GM12878 (cell line): ENCODE measurements around the gene TCF12. TPM values are rescaled to one million over a fixed set of nuclear protein-coding genes. Genes with fewer than 3 reads are reported as not detected.

Experiments
- ATAC-seq: fragments of 200-7000 bp; cut with Tn5 transposase; 3 replicates; pipeline ENCODE4 v1.9.1; 2020; ENCODE audit warnings: mild to moderate bottlenecking, moderate library complexity
- BruUV-seq: library from RNA; stranded (reverse); fragments of 400-500 nt; replicated peaks from 2 replicates; lab custom pipeline; 2021; lab: Mats Ljungman, UMichigan
- CTCF ChIA-PET: fragments of 300-600 bp; sonication (Branson Sonifier 250); formaldehyde crosslinking; extraction: SDS; loops from one replicate; lab custom pipeline; 2021; ENCODE audit warnings: inconsistent platforms; lab: Yijun Ruan, JAX
- POLR2A ChIA-PET: fragments of 350-600 bp; formaldehyde crosslinking; extraction: SDS; loops from one replicate; lab custom pipeline; 2021; ENCODE audit warnings: inconsistent platforms; lab: Charles Lee
- RAD21 ChIA-PET: fragments of 300-600 bp; sonication (Branson Sonifier 250); formaldehyde crosslinking; loops from one replicate; lab custom pipeline; 2023; ENCODE audit warnings: antibody characterized with exemption; ENCODE audit not compliant: unreplicated experiment; lab: Charles Lee
- SMC1A ChIA-PET: fragments of 300-600 bp; sonication (Branson Sonifier 250); formaldehyde crosslinking; loops from one replicate; lab custom pipeline; 2023; ENCODE audit not compliant: unreplicated experiment, uncharacterized antibody; lab: Charles Lee
- DNase-seq: peaks from one replicate; pipeline ENCODE4 v3.0.0-alpha.2; 2011; ENCODE audit warnings: low read depth, low spot score
- FAIRE-seq: peaks from 3 replicates; lab custom pipeline; 2011; peaks lifted over from hg19 to GRCh38; lab: Jason Lieb, UNC
- H2AFZ ChIP-seq: 2 replicates; pipeline ENCODE4 v1.6.0; 2011; ENCODE audit warnings: low read depth, low read length, control low read depth; ENCODE audit not compliant: control insufficient read depth
- H3K27ac ChIP-seq: 2 replicates; pipeline ENCODE4 v1.5.1; 2011; ENCODE audit warnings: control low read depth; ENCODE audit not compliant: control insufficient read depth, insufficient read depth
- H3K27me3 ChIP-seq, 2 experiments: replicated peaks in 1 of 2; 2 replicates each; pipeline versions ENCODE4 v1.6.0 to v1.6.1; 2011; ENCODE audit warnings: low read length in 1 of 2; ENCODE audit not compliant: control insufficient read depth in 2 of 2, insufficient read depth in 2 of 2
- H3K36me3 ChIP-seq, 2 experiments: 2 replicates each; pipeline ENCODE4 v1.5.1; 2011; ENCODE audit warnings: low read length in 1 of 2; ENCODE audit not compliant: control insufficient read depth in 2 of 2, insufficient read depth in 2 of 2
- H3K4me1 ChIP-seq: 2 replicates; pipeline ENCODE4 v1.6.1; 2011; ENCODE audit warnings: mild to moderate bottlenecking, low read length, moderate library complexity, mixed read lengths; ENCODE audit not compliant: control insufficient read depth, insufficient read depth
- H3K4me2 ChIP-seq: 2 replicates; pipeline ENCODE4 v1.6.0; 2011; ENCODE audit warnings: control low read depth; ENCODE audit not compliant: control insufficient read depth, insufficient read depth
- H3K4me3 ChIP-seq: fragments of 200-600 bp; sonication (generic); 2 replicates; pipeline ENCODE4 v1.5.1; 2016
- H3K79me2 ChIP-seq: 2 replicates; pipeline ENCODE4 v1.6.0; 2011; ENCODE audit warnings: low read length; ENCODE audit not compliant: control insufficient read depth, insufficient read depth
- H3K9ac ChIP-seq: 2 replicates; pipeline ENCODE4 v1.8.0; 2011; ENCODE audit warnings: low read length, control low read depth, mixed read lengths; ENCODE audit not compliant: control insufficient read depth, insufficient read depth
- H3K9me3 ChIP-seq: replicated peaks from 3 replicates; pipeline ENCODE4 v1.5.1; 2011; ENCODE audit warnings: mild to moderate bottlenecking, low read length; ENCODE audit not compliant: control insufficient read depth, insufficient read depth
- H4K20me1 ChIP-seq: 2 replicates; pipeline ENCODE4 v1.6.0; 2011; ENCODE audit not compliant: control insufficient read depth, insufficient read depth
- CBFB ChIP-seq: IDR thresholded peaks from 2 replicates; pipeline ENCODE4 v1.6.1; 2016; ENCODE audit warnings: antibody characterized with exemption, low read depth
- CUX1 ChIP-seq: IDR thresholded peaks from 2 replicates; pipeline ENCODE4 v1.6.1; 2012; ENCODE audit warnings: improper control_type of control experiment, low read depth, low read length; ENCODE audit not compliant: insufficient replicate concordance
- SMC3 ChIP-seq: IDR thresholded peaks from 2 replicates; pipeline ENCODE4 v1.6.1; 2011; ENCODE audit warnings: low read length, improper control_type of control experiment, borderline replicate concordance
- ZNF217 ChIP-seq: fragments of 450-650 bp; IDR thresholded peaks from 2 replicates; pipeline ENCODE4 v1.6.1; 2017; ENCODE audit warnings: antibody characterized with exemption, mild to moderate bottlenecking
- WGBS: methylation state at CpG from one replicate; pipeline ENCODE4 v1.1.6; 2016; ENCODE audit warnings: low lambda C conversion rate; ENCODE audit not compliant: insufficient replicate concordance, insufficient coverage; ENCODE audit errors: missing lambda C conversion rate; 5-methylcytosine and 5-hydroxymethylcytosine counted together
- in situ Hi-C: fragments of 300-500 bp; cut with MboI; formaldehyde crosslinking; loops from 9 replicates; pipeline ENCODE4 v1.14.3; 2018; ENCODE audit warnings: mixed read lengths
- intact Hi-C: fragments of 100-400 bp; cut with micrococcal nuclease; formaldehyde crosslinking; loops from one replicate; pipeline ENCODE4 v1.14.2; 2022; ENCODE audit not compliant: unreplicated experiment
- polyA plus RNA-seq, 11 experiments: library from polyadenylated mRNA; depleted of rRNA in 4 of 11; unstranded in 6 of 11; stranded (reverse) in 5 of 11; fragments of >200 nt; fragmentation: Nextera tagmentation in 4 of 11; fragmentation: Illumina TruSeq in 1 of 11; extraction: Ambion mirVana in 4 of 11; extraction: Trizol in 1 of 11; gene quantifications; 1 replicate in 1 of 11; 2 replicates in 10 of 11; pipeline versions ENCODE4 v1.2.1 to v1.2.3, GENCODE V29; 2011 to 2016; ENCODE audit warnings: inconsistent platforms in 2 of 11, missing spikeins in 2 of 11, low read depth in 1 of 11
- total RNA-seq, 4 experiments: library from RNA; depleted of rRNA in 3 of 4; stranded (reverse); fragments of >200 nt in 3 of 4; fragmentation: Illumina TruSeq in 1 of 4; extraction: Trizol in 1 of 4; gene quantifications; 2 replicates each; pipeline versions ENCODE4 v1.2.1 to v1.2.3, GENCODE V29; 2013 to 2021

Gene TCF12
- total and polyA plus RNA-seq, 10 of the 15 experiments (the other 5 are each of a cell fraction or from before 2014, with no cell fraction given), result 8.2 to 70.9 (median 49.5) TPM

GRCh38 chr15:56980473-56980872, 62.0 kb downstream of the TCF12 start:
- no peak for ATAC-seq
- POLR2A ChIA-PET, result no interaction called here
- Histone ChIP-seq H3K27me3 (no peaks in the 10 kb centered on the region), H3K79me2 (peaks cover 15% of the 10 kb centered on the region), H3K4me3 (no peak overlapping the region), H3K9ac (no peak overlapping the region), H4K20me1 (no peaks in the 10 kb centered on the region), H3K4me1 (peaks cover 8% of the 10 kb centered on the region), H3K36me3 (no peaks in the 10 kb centered on the region)
- SMC1A ChIA-PET, result no interaction called here
- RAD21 ChIA-PET, result no interaction called here
- BruUV-seq, result no TSS peak
- TF ChIP-seq ZNF217 (no peak), SMC3 (no peak), CUX1 (no peak), CBFB (no peak)
- TF ChIP-seq, all 136 proteins: peak for 0
- H3K9me3 ChIP-seq, result no peaks in the 10 kb centered on the region
- no peak overlapping the region for H3K4me2 ChIP-seq
- WGBS, result 98% methylated on average over 3 of the region's 3 CpGs
- CTCF ChIA-PET, result no interaction called here
- in situ Hi-C loops, result no loop called here
- H3K27ac ChIP-seq, result no peak overlapping the region
- H2AFZ ChIP-seq, result no peak overlapping the region
- intact Hi-C loops, result no loop called here
- FAIRE-seq (no peak), DNase-seq (no peak)
